H1 (cell line): ENCODE results near the gene NOS1AP. TPM values are rescaled to one million over a fixed set of nuclear protein-coding genes. Genes with fewer than 3 reads are reported as not detected.

ENCODE experiments used
- CHD1 ChIP-seq: IDR thresholded peaks from 2 replicates; pipeline ENCODE4 v1.6.1; 2012; ENCODE audit warnings: low read depth, low read length, improper control_type of control experiment
- CREB1 ChIP-seq: IDR thresholded peaks from 2 replicates; pipeline ENCODE4 v1.6.1; 2012; ENCODE audit warnings: inconsistent platforms
- GABPA ChIP-seq: IDR thresholded peaks from 2 replicates; pipeline ENCODE4 v1.6.1; 2011; ENCODE audit warnings: mild to moderate bottlenecking, low read length, moderate library complexity, borderline replicate concordance; ENCODE audit not compliant: insufficient read depth
- NRF1 ChIP-seq: IDR thresholded peaks from 2 replicates; pipeline ENCODE4 v1.6.1; 2011; ENCODE audit warnings: mild to moderate bottlenecking, low read depth, low read length, improper control_type of control experiment
- RFX5 ChIP-seq: IDR thresholded peaks from 2 replicates; pipeline ENCODE4 v1.6.1; 2011; ENCODE audit warnings: low read depth, low read length, improper control_type of control experiment, borderline replicate concordance
- RNF2 ChIP-seq: fragments of 200-900, 300-1000 bp; sonication (generic); IDR thresholded peaks from 2 replicates; pipeline ENCODE4 v1.7.1; 2016; ENCODE audit warnings: borderline replicate concordance, low read depth, mild to moderate bottlenecking, antibody characterized with exemption, low read length; ENCODE audit not compliant: poor library complexity, severe bottlenecking; ENCODE audit errors: missing control alignments
- TAF7 ChIP-seq: optimal IDR thresholded peaks from 2 replicates; pipeline ENCODE3; 2011; ENCODE audit warnings: low read depth, mild to moderate bottlenecking, inconsistent platforms, low read length, moderate library complexity, borderline replicate concordance
- TEAD4 ChIP-seq: IDR thresholded peaks from 2 replicates; pipeline ENCODE4 v1.6.1; 2012; ENCODE audit warnings: low read depth, low read length, inconsistent platforms, mixed read lengths
- polyA plus RNA-seq, 7 experiments: library from polyadenylated mRNA; depleted of rRNA in 3 of 7; stranded (reverse) in 5 of 7; unstranded in 2 of 7; fragments of >200 nt in 5 of 7; fragments of 200-250 nt in 2 of 7; gene quantifications; 1 replicate in 5 of 7; 2 replicates in 1 of 7; 4 replicates in 1 of 7; pipeline versions ENCODE4 v1.2.1 to v1.2.3, GENCODE V29; 2011 to 2013; ENCODE audit warnings: missing spikeins in 2 of 7, mixed read lengths in 2 of 7
- total RNA-seq: library from RNA; stranded (reverse); fragmentation: NEBNext Ultra II Directional; extraction: Animal tissue kit (Norgen Biotek cat#: 25700); gene quantifications from 2 replicates; pipeline ENCODE4 v1.2.1, GENCODE V29; 2021

The NOS1AP gene
- total and polyA plus RNA-seq, 2 of the 8 experiments (the other 6 are each of a cell fraction or from before 2014, with no cell fraction given) = 2.4 to 12.1 TPM

GRCh38 chr1:162108426-162108825, 38.9 kb downstream of the NOS1AP start (continued):
- TF ChIP-seq RNF2 = no peak
- TF ChIP-seq TEAD4 = no peak
- TF ChIP-seq RFX5 = no peak
- no peak for TF ChIP-seq CREB1
- TF ChIP-seq NRF1 = no peak
- TF ChIP-seq GABPA = no peak
- no peak for TF ChIP-seq CHD1
- no peak for TF ChIP-seq TAF7
